Erythroblast (primary cell): ENCODE results near the gene CLASP1.

Experiments
- GATA1 ChIP-seq: IDR thresholded peaks from 2 replicates; pipeline ENCODE4 v1.6.1; 2011; ENCODE audit warnings: low read depth, mild to moderate bottlenecking, control low read depth, low read length, moderate library complexity
- POLR2A ChIP-seq: IDR thresholded peaks from 2 replicates; pipeline ENCODE4 v1.6.1; 2011; ENCODE audit warnings: mild to moderate bottlenecking, low read length

- no peak for TF ChIP-seq POLR2A
- no peak for TF ChIP-seq GATA1
Measured at GRCh38 chr2:121638333-121638732, 10.9 kb downstream of the CLASP1 start.
